Neuronal stem cell (in vitro differentiated cells): ENCODE results near the gene LMF1.
"Not testable (repeated sequence)": the region's sequence is repeated elsewhere in the genome, so short reads cannot be mapped to it uniquely, and the experiment has no call there.

Experiments
- DNase-seq: peaks from one replicate; pipeline ENCODE4 v3.0.0-alpha.2; 2013; ENCODE audit warnings: low spot score
- H2AFZ ChIP-seq: one replicate; pipeline ENCODE4 v1.6.1; 2013; ENCODE audit warnings: mild to moderate bottlenecking, low read length, inconsistent platforms
- H2AK5ac ChIP-seq: 2 replicates; pipeline ENCODE4 v1.6.1; 2013; ENCODE audit warnings: low read depth, mild to moderate bottlenecking, inconsistent platforms, low read length, moderate library complexity, mixed read lengths
- H2BK120ac ChIP-seq: 2 replicates; pipeline ENCODE4 v1.6.1; 2013; ENCODE audit warnings: low read depth, mild to moderate bottlenecking, inconsistent platforms, low read length, moderate library complexity, mixed read lengths
- H2BK12ac ChIP-seq: one replicate; pipeline ENCODE4 v1.6.1; 2013; ENCODE audit warnings: low read length, inconsistent platforms
- H2BK15ac ChIP-seq: 2 replicates; pipeline ENCODE4 v1.6.1; 2013; ENCODE audit warnings: mild to moderate bottlenecking, low read length, inconsistent platforms, mixed read lengths
- H2BK5ac ChIP-seq: one replicate; pipeline ENCODE4 v1.6.1; 2013; ENCODE audit warnings: inconsistent platforms, mild to moderate bottlenecking, low read length, moderate library complexity
- H3K14ac ChIP-seq: one replicate; pipeline ENCODE4 v1.6.1; 2013; ENCODE audit warnings: low read length, inconsistent platforms
- H3K18ac ChIP-seq: 2 replicates; pipeline ENCODE4 v1.6.1; 2013; ENCODE audit warnings: low read length, inconsistent platforms
- H3K23ac ChIP-seq: 2 replicates; pipeline ENCODE4 v1.6.1; 2013; ENCODE audit warnings: low read depth, mild to moderate bottlenecking, mixed read lengths, low read length, inconsistent platforms; ENCODE audit not compliant: poor library complexity
- H3K27ac ChIP-seq: replicated peaks from 3 replicates; pipeline ENCODE4 v1.5.1; 2013; ENCODE audit warnings: low read length, inconsistent platforms
- H3K27me3 ChIP-seq, 3 experiments: 2 replicates each; pipeline ENCODE4 v1.6.1; 2013; ENCODE audit warnings: low read length in 3 of 3, mild to moderate bottlenecking in 2 of 3, inconsistent platforms in 1 of 3, low read depth in 1 of 3, mixed read lengths in 1 of 3, moderate library complexity in 1 of 3; ENCODE audit not compliant: control insufficient read depth in 3 of 3, insufficient read depth in 3 of 3
- H3K36me3 ChIP-seq, 2 donors: replicated peaks in 1 of 2; 2 replicates each; pipeline ENCODE4 v1.6.1; 2013; ENCODE audit warnings: low read length in 2 of 2; ENCODE audit not compliant: control insufficient read depth in 2 of 2, insufficient read depth in 2 of 2
- H3K4ac ChIP-seq: 2 replicates; pipeline ENCODE4 v1.6.1; 2013; ENCODE audit warnings: inconsistent platforms, mild to moderate bottlenecking, low read length, moderate library complexity
- H3K4me1 ChIP-seq, 2 donors: 1 replicate in 1 of 2; 2 replicates in 1 of 2; pipeline ENCODE4 v1.6.1; 2013; ENCODE audit warnings: low read length in 2 of 2, low read depth in 1 of 2; ENCODE audit not compliant: control insufficient read depth in 2 of 2, insufficient read depth in 1 of 2
- H3K4me2 ChIP-seq: one replicate; pipeline ENCODE4 v1.6.1; 2013; ENCODE audit warnings: mild to moderate bottlenecking, low read length, inconsistent platforms; ENCODE audit not compliant: insufficient read depth, poor library complexity, severe bottlenecking
- H3K4me3 ChIP-seq, 2 donors: 2 replicates each; pipeline ENCODE4 v1.5.1; 2013; ENCODE audit warnings: low read length in 2 of 2, mild to moderate bottlenecking in 2 of 2, inconsistent platforms in 1 of 2, moderate library complexity in 1 of 2
- H3K79me1 ChIP-seq: one replicate; pipeline ENCODE4 v1.6.1; 2013; ENCODE audit warnings: low read depth, mild to moderate bottlenecking, inconsistent platforms, low read length, moderate library complexity
- H3K9ac ChIP-seq: one replicate; pipeline ENCODE4 v1.6.1; 2013; ENCODE audit warnings: mild to moderate bottlenecking, low read depth, low read length, inconsistent platforms; ENCODE audit not compliant: poor library complexity
- H3K9me3 ChIP-seq, 2 donors: replicated peaks in 1 of 2; 2 replicates each; pipeline versions ENCODE3 to v1.6.1; 2013; ENCODE audit warnings: low read length in 2 of 2, mild to moderate bottlenecking in 2 of 2, inconsistent platforms in 1 of 2, low read depth in 1 of 2, mixed read lengths in 1 of 2, moderate library complexity in 1 of 2; ENCODE audit not compliant: control insufficient read depth in 2 of 2, insufficient read depth in 1 of 2
- H4K8ac ChIP-seq: one replicate; pipeline ENCODE4 v1.6.1; 2013; ENCODE audit warnings: low read depth, mild to moderate bottlenecking, inconsistent platforms, low read length, moderate library complexity
- H4K91ac ChIP-seq: one replicate; pipeline ENCODE4 v1.6.1; 2013; ENCODE audit warnings: low read length, low read depth, mild to moderate bottlenecking, inconsistent platforms; ENCODE audit not compliant: poor library complexity
- WGBS, 2 donors: extraction: QIAGEN DNeasy Blood & Tissue Kit; methylation state at CpG; one replicate each; pipeline ENCODE4 v1.1.7; 2013; ENCODE audit warnings: missing lambda C conversion rate in 2 of 2, mixed read lengths in 1 of 2; ENCODE audit not compliant: insufficient read length in 2 of 2, insufficient replicate concordance in 1 of 2; ENCODE audit errors: extremely low coverage in 2 of 2; 5-methylcytosine and 5-hydroxymethylcytosine counted together

Gene LMF1

DNA sequence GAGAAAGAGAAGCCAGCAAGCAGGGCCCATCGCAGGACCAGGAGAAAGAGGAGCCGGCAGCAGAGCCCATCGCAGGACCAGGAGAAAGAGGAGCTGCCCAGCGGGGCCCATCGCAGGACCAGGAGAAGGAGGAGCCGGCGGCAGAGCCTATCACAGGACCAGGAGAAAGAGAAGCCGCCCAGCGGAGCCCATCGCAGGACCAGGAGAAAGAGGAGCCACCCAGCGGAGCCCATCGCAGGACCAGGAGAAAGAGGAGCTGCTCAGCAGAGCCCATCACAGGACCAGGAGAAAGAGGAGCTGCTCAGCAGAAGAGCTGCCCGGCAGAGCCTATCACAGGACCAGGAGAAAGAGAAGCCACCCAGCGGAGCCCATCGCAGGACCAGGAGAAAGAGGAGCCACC, 88.1 kb downstream of the LMF1 start:
- no CpG with 5 or more reads among the region's 15 CpGs for WGBS, 2 donors
- not testable (repeated sequence) for H2AFZ ChIP-seq, H3K23ac ChIP-seq, H3K18ac ChIP-seq, H2BK15ac ChIP-seq, H3K27me3 ChIP-seq, H2BK12ac ChIP-seq, DNase-seq, H3K9ac ChIP-seq, H2BK120ac ChIP-seq, H3K4me3 ChIP-seq, H3K14ac ChIP-seq, H3K79me1 ChIP-seq, H4K8ac ChIP-seq, H3K36me3 ChIP-seq, H3K4ac ChIP-seq, H3K27ac ChIP-seq, H4K91ac ChIP-seq, H2AK5ac ChIP-seq
- H2BK5ac ChIP-seq: peak overlapping the region; percentile 6
- H3K9me3 ChIP-seq: peaks cover 0 to 19% of the 10 kb centered on the region in 2 donors
- peaks cover 0 to 10% of the 10 kb centered on the region in 2 donors for H3K4me1 ChIP-seq
- peak overlapping the region; percentile 18 for H3K4me2 ChIP-seq

DNA sequence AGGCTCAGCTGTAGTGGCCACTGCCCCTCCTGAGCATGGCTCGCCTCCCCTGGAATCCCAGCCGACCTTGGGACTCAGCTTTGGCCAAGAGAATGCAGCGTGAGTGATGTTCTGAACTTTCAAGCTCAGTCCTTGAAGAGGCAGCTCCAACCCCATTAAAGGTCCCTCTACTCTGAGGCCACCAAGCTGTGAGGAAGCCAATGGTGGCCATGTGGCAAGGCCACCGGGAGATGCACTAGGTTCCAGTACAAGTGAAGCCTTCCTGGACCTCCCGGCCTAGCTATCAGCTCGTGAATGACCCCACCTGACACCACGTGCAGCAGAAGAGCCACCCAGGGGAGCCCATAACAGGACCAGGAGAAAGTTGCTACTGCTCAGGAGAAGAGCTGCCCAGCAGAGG, 88.5 kb downstream of the LMF1 start:
- H2BK12ac ChIP-seq: no peak overlapping the region
- no peak overlapping the region for H2AFZ ChIP-seq
- peak overlapping the region; percentile 18 for H3K4me2 ChIP-seq
- H2BK15ac ChIP-seq: no peak overlapping the region
- DNase-seq: no peak
- no peak overlapping the region for H3K27ac ChIP-seq
- no peak overlapping the region for H3K18ac ChIP-seq
- H3K4ac ChIP-seq: no peak overlapping the region
- H3K9ac ChIP-seq: no peak overlapping the region
- no peak overlapping the region for H3K14ac ChIP-seq
- no peak overlapping the region for H3K23ac ChIP-seq
- peaks cover 0 to 19% of the 10 kb centered on the region in 2 donors for H3K9me3 ChIP-seq
- H3K79me1 ChIP-seq: no peaks in the 10 kb centered on the region
- no peak overlapping the region for H4K8ac ChIP-seq
- no peak overlapping the region for H2BK120ac ChIP-seq
- peaks cover 0 to 7% of the 10 kb centered on the region in 2 donors for H3K4me1 ChIP-seq
- WGBS, 2 donors: no CpG with 5 or more reads among the region's 7 CpGs
- H2BK5ac ChIP-seq: peak overlapping the region; percentile 6
- no peak overlapping the region for H2AK5ac ChIP-seq
- no peaks in the 10 kb centered on the region for H3K36me3 ChIP-seq
- H3K27me3 ChIP-seq: no peaks in the 10 kb centered on the region
- H3K4me3 ChIP-seq: no peak overlapping the region
- H4K91ac ChIP-seq: no peak overlapping the region

DNA sequence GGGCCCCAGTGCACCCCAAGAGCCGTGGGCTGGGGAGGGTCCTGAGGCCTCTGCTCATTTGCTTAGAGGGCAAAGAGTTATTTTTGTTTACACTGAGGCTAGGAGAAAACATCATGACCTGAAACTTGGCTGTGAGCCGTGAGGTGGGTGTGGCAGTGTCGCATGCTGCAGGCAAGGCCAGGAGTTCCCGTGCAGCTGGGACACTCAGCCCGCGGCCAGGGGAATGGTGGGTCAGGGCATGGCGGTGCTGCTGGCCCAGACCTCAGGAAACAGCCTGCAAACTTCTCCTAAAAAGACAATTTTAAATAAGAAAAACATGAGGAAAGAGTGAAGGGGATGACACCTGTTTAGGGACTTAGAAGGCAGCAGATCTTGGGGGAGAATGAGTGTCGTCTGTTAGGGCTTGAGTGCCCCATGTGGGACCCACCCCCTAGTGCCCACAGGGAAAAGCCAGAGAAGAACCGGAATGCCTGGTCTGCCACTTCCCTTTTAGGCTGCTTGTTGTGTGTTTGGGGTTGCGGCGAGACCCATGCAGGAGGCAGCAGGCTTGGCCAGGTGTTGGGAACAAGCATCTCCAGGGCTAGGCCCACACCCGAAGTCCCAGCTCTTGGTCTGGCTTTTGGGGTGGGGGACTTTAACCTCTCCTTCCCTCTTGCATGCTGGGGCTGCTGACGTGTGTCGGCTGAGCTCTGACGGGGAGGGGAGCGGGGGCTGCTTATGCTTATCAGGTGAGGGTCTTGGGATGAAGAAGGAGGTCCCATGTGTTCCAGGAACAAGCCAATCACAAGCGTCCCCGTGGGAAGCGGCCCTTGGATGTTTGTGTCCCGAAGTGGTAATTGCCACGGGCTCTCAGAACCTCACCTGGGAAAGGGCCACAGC, 89.3 kb downstream of the LMF1 start:
- Histone ChIP-seq H3K23ac (no peak overlapping the region), H3K36me3 (no peaks in the 10 kb centered on the region), H2BK12ac (no peak overlapping the region), H3K27ac (no peak overlapping the region), H2AFZ (no peak overlapping the region), H2BK15ac (no peak overlapping the region), H2AK5ac (no peak overlapping the region), H3K79me1 (no peaks in the 10 kb centered on the region), H4K91ac (no peak overlapping the region), H3K9ac (no peak overlapping the region), H2BK120ac (no peak overlapping the region), H3K4me1 (peaks cover 0 to 2% of the 10 kb centered on the region in 2 donors), H3K4me2 (no peak overlapping the region), H3K4me3 (no peak overlapping the region), H3K4ac (no peak overlapping the region), H3K9me3 (peaks cover 0 to 19% of the 10 kb centered on the region in 2 donors), H3K14ac (peak overlapping the region; percentile 17), H2BK5ac (no peak overlapping the region), H3K27me3 (no peaks in the 10 kb centered on the region), H4K8ac (no peak overlapping the region), H3K18ac (no peak overlapping the region)
- DNase-seq: no peak
- WGBS, 2 donors: no CpG with 5 or more reads among the region's 21 CpGs

DNA sequence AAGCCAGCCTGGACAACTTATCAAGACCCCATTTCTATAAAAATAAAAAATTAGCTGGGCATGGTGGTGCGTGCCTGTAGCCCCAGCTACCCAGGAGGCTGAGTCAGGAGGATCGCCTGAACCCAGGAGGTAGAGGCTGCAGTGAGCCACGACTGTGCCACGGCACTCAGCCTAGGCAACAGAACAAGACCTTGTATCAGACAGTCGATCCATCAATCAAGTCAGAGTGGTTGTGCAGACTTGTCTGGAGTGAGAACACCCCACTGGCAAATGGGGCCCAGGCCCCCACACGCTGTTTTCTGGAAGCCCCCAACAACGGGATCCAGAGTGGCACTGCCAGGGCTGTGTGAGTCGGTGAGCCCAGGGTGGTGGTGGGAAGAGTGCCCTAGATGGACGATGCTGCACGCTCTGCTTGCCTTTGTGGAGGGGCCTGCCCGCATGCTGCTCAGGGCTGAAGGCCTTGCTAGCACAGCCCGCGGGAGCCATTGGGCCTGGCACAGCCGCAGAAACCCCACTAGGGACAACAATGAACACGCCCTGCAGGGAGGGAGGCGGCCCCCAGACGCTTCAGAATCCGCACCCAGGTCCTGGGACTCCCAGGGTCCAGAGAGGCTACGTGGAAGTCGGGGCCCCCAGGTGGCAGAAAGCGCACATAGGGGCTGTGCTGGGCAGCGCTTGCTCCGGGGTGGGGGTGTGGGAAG, 90.2 kb downstream of the LMF1 start:
- Histone ChIP-seq H3K79me1 (no peaks in the 10 kb centered on the region), H2AK5ac (no peak overlapping the region), H2BK15ac (no peak overlapping the region), H3K23ac (no peak overlapping the region), H2BK5ac (no peak overlapping the region), H3K9ac (no peak overlapping the region), H3K27me3 (no peaks in the 10 kb centered on the region), H3K27ac (no peak overlapping the region), H2BK120ac (no peak overlapping the region), H3K4me1 (no peaks in the 10 kb centered on the region), H3K4ac (no peak overlapping the region), H4K8ac (no peak overlapping the region), H3K36me3 (no peaks in the 10 kb centered on the region), H3K4me3 (no peak overlapping the region), H2AFZ (no peak overlapping the region), H2BK12ac (no peak overlapping the region), H3K4me2 (no peak overlapping the region), H4K91ac (no peak overlapping the region), H3K9me3 (peaks cover 0 to 19% of the 10 kb centered on the region in 2 donors), H3K14ac (no peak overlapping the region), H3K18ac (no peak overlapping the region)
- no CpG with 5 or more reads among the region's 23 CpGs for WGBS, 2 donors
- no peak for DNase-seq
